Hematopoietic multipotent progenitor cell treated with erythropoietin and hydrocortisone succinate and interleukin-3 and kit ligand, for 6 days (in vitro differentiated cells): ENCODE measurements around the gene HCRTR1.
"Not testable (repeated sequence)": the region's sequence is repeated elsewhere in the genome, so short reads cannot be mapped to it uniquely, and the experiment has no call there.

Source experiments
- DNase-seq: peaks from one replicate; pipeline ENCODE4 v3.0.0-alpha.2; 2015

HCRTR1 gene

DNA sequence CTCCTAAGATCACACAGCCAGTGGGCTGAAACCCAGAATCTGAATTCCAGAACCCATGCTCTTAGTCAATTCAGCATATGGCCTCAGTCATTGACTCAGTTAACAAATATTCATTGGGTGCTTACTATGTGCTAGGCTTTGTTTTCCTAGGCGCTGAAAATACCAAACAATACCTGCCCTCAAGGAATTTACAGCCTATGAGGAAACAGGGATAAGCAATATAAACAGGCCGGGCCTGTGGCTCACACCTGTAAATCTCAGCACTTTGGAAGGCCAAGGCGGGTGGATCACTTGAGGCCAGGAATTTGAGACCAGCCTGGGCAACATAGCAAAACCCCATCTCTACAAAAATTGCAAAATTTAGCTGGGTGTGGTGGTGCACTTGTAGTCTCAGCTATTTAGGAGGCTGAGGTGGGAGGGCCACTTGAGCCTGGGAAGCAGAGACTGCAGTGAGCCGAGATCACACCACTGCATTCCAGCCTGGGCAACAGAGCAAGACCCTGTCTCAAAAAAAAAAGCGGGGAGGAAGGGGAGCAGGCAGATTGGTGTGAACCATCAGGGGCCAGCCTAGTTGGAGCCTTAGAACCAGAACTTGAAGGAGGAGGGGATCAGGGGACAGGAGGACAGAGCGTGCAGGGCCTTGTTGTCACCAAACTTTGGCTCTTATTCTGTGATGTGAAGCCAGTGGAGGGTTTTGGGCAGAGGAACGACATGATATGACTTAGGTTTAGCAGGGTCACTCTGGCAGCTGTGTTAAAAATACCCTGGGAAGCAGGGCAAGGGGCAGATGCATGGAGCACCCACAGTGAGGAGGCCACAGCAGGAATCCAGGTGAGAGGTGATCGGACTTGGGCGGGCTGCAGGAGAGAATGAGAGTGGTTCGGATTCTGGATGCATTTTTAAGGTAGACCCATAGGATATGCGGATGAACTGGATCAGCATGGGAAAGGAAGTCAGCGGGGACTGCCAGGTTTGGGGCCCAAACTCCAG, 35.4 kb upstream of the HCRTR1 start:
- DNase-seq: no peak

- DNase-seq: no peak
These were observed 34.2 kb upstream of the HCRTR1 start for GRCh38 chr1:31583082-31583994.

DNA sequence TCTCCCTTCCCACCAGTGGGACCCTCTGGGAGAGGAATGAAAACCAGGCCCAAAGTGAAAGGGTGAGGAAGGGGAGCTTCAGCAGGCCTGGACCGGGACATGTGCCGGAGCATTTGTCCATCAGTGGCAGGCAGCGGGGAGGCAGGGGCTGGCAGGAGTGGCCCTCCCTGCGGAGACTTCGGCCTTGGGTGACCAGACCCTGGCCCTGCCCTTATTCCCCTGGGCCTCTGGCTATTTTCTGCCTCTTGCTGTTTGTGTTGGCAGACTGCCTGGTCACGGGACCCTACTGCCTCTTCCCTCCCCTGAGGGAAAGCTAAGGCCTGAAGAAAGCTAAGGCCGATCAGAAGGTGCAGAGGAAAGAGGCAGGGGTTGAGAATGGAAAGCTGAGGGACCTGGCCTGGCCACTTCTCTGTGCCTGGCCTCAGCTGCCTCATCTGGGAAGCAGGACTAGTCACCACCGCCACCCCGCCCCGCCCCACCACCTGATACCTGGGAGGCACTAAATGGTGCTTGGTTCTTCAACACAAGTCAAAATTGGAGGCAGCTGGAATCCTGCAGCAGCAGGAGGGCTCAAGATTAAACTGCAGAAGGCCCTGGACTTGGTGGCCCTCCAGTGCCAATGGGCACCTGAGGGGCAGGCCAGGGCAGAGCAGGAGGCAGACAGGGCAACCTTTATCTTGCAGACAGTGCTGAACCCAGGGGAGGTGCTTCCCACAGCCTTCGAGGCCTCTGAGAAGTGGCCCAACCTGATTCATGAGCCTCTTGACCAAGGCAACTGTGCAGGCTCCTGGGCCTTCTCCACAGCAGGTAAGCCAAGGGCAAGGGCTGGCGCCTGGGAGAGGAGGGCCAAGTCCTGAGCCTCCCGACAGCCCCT, 33.3 kb upstream of the HCRTR1 start:
- no peak for DNase-seq

DNA sequence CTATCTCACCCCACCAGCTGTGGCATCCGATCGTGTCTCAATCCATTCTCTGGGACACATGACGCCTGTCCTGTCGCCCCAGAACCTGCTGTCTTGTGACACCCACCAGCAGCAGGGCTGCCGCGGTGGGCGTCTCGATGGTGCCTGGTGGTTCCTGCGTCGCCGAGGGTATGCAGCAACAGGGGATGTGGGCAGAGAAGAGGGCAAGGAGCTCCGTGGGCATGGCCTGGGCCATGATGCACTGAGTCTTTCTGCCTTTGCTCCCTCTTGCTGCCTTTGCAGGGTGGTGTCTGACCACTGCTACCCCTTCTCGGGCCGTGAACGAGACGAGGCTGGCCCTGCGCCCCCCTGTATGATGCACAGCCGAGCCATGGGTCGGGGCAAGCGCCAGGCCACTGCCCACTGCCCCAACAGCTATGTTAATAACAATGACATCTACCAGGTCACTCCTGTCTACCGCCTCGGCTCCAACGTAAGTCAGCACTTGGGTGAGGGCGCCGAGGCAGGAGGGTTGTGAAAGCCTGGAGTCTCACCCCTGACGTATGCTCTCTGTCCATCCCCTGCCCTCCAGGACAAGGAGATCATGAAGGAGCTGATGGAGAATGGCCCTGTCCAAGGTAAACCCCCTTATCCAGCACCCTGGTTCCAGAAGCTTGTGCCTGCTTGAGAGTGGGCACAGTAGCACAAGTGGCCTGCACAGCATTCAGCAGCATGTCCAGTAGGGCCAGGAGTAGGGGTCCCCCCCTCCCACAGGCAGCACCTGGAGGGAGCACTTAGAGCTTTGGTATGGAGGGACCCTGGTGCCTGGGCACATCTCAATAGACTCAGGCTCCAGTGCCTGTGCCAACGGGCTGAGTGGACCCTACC, 32.4 kb upstream of the HCRTR1 start:
- no peak for DNase-seq

GRCh38 chr1:31585736-31586365, 31.6 kb upstream of the HCRTR1 start:
- no peak for DNase-seq

GRCh38 chr1:31586376-31587327, 30.8 kb upstream of the HCRTR1 start:
- no peak for DNase-seq

- not testable (repeated sequence) for DNase-seq
These were observed 30.2 kb upstream of the HCRTR1 start for GRCh38 chr1:31587328-31587699.

GRCh38 chr1:31587720-31588423, 29.6 kb upstream of the HCRTR1 start:
- DNase-seq: peak; percentile 85

GRCh38 chr1:31588751-31589515, 28.6 kb upstream of the HCRTR1 start:
- no peak for DNase-seq

GRCh38 chr1:31591425-31592093, 25.9 kb upstream of the HCRTR1 start:
- no peak for DNase-seq

GRCh38 chr1:31592132-31592531, 25.4 kb upstream of the HCRTR1 start:
- DNase-seq: no peak

DNA sequence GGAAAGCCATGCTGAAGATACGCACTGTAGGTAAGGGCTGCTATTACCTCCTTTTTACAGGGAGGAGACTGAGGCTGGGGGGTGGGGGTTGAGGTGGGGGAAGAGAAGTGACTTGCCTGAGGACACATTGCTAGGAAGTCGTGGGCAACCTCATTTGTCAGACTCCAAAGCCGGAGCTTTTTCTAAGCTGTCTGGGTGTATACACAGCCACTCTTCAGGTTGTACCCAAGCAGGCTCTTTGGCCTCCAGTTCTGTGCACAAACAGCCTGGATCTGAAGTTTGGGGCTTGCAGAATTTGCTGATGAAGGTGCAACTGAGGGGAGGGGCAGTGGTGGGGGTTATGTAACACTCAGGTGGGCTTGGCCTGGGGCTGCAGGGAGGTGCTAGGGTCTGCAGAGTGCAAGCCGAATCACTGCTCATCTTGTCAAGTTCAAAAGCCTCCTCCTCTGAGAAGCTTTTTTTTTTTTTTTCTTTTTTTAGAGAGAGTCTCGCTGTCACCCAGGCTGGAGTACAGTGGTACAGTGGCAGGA, 24.3 kb upstream of the HCRTR1 start:
- no peak for DNase-seq

GRCh38 chr1:31593770-31594632, 23.5 kb upstream of the HCRTR1 start:
- peak; percentile 80 for DNase-seq

DNA sequence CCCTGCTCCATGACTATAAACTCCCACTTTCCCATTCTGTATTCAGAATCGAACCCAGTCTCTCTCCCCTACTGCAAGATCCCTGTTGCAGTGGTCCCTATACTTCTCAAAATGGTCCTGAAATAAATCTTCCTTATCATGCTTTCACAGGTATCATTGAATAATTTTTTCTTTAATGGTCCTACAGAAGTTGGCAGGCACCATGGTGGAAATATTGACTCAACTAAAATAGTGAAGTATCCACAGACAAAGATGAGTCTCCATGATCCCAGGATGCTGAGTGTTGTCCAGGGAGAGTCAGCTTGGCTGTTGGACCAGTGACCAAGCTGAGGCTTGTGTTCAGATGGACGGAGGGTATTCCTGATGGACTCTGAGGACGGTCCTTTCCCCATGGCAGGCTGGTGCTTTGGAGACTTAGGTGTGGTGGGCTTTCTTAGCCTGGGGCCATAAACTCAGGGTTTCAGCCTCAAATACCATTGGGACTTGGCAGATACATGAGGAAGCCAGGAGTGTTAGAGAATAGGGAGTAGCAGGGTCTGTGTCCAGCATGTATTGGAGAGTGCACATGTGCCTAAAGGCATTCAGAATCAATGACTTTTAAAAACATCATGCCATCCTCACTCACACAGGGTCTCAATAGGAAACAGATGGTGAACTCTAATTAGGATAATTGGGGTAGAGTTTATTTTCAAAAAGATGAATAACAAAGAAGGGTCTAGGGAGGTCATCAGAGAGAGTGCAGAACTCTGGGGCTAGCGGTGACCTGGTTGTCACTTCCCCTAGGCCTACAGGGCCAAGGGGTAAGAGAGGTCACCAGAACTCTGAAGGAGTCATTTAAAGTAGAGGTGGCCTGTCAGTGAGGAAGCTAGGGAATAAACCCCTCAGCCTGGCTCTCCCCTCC, 21.4 kb upstream of the HCRTR1 start:
- no peak for DNase-seq

- peak; percentile 51 for DNase-seq
These were observed 20.8 kb upstream of the HCRTR1 start for GRCh38 chr1:31596737-31597097.

GRCh38 chr1:31598980-31599379, 18.5 kb upstream of the HCRTR1 start:
- no peak for DNase-seq
